Fibroblast of villous mesenchyme (primary cell): ENCODE results near the gene DNAJC5G. TPM values are rescaled to one million over a fixed set of nuclear protein-coding genes. Genes with fewer than 3 reads are reported as not detected.

Experiments
- DNase-seq: peaks from one replicate; pipeline ENCODE4 v3.0.0-alpha.2; 2010; ENCODE audit warnings: low read depth
- H3K4me3 ChIP-seq: 2 replicates; pipeline ENCODE4 v1.5.1; 2011; ENCODE audit warnings: low read depth, mild to moderate bottlenecking, low read length
- total RNA-seq: library from RNA; depleted of rRNA; stranded (reverse); fragments of >200 nt; gene quantifications from 2 replicates; pipeline ENCODE4 v1.2.3, GENCODE V29; 2012
- TF ChIP-seq, protein P1 (sequence below): IDR thresholded peaks from 2 replicates; pipeline ENCODE4 v1.5.1; 2012; ENCODE audit warnings: low read depth, mild to moderate bottlenecking, low read length; ENCODE audit not compliant: insufficient read depth

DNAJC5G gene
- total RNA-seq, 1 donor = not detected

DNA sequence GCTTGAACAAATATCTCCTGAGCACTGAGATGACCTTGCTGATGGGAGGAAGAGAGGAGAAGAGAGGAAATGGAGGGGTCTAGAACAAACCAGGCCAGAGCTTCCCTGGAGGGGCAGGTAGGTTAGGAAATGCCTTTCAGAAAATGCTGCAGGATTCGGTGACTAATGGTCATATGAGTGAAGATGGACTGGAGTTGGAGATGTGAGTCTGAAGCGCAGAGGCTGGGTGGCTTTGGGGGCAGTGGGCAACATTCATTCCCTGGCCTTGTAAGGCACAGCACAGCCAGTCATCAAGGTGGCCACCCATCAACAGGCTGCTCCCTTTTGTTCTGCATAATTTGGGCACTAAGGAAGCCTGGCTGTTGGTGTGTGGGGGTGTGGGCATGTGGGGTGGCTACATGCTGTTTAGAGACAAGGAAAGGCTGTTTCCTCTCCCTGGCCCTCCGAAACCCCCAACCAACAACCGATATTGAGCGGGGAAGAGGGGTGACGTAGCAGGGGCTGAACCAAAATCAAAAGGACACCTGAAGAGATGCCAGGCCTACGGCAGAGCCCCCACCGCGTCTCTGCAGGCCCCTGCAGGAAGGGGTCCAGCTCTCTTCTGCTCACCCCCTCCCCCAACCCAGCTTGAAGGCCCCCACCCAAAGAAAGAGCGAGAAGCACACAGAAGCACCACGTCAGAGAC is 13.8 kb upstream of the DNAJC5G start:
- DNase-seq = no peak
- TF ChIP-seq, protein P1, sequence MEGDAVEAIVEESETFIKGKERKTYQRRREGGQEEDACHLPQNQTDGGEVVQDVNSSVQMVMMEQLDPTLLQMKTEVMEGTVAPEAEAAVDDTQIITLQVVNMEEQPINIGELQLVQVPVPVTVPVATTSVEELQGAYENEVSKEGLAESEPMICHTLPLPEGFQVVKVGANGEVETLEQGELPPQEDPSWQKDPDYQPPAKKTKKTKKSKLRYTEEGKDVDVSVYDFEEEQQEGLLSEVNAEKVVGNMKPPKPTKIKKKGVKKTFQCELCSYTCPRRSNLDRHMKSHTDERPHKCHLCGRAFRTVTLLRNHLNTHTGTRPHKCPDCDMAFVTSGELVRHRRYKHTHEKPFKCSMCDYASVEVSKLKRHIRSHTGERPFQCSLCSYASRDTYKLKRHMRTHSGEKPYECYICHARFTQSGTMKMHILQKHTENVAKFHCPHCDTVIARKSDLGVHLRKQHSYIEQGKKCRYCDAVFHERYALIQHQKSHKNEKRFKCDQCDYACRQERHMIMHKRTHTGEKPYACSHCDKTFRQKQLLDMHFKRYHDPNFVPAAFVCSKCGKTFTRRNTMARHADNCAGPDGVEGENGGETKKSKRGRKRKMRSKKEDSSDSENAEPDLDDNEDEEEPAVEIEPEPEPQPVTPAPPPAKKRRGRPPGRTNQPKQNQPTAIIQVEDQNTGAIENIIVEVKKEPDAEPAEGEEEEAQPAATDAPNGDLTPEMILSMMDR = no peak
- H3K4me3 ChIP-seq = no peak overlapping the region

DNA sequence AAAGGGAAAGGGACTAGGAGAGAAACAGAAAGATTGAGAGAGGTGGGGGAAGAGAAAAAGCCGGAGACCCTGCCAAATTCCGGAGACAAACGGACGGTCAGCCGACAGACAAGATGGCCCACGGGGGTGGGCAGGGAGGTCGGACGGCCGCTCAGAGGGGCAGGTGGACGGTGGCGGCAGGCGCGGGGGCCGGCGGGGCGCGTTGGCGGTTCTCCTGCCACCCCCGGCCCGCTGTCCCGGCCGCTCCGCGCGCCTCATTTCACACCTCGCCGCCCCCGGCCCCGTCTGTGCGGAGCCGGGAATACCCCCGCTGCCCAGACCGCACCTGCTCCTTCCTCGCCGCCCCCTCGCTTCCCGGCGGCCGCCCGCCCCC is 13.3 kb upstream of the DNAJC5G start:
- DNase-seq = no peak
- TF ChIP-seq, protein P1 = no peak
- no peak overlapping the region for H3K4me3 ChIP-seq

DNA sequence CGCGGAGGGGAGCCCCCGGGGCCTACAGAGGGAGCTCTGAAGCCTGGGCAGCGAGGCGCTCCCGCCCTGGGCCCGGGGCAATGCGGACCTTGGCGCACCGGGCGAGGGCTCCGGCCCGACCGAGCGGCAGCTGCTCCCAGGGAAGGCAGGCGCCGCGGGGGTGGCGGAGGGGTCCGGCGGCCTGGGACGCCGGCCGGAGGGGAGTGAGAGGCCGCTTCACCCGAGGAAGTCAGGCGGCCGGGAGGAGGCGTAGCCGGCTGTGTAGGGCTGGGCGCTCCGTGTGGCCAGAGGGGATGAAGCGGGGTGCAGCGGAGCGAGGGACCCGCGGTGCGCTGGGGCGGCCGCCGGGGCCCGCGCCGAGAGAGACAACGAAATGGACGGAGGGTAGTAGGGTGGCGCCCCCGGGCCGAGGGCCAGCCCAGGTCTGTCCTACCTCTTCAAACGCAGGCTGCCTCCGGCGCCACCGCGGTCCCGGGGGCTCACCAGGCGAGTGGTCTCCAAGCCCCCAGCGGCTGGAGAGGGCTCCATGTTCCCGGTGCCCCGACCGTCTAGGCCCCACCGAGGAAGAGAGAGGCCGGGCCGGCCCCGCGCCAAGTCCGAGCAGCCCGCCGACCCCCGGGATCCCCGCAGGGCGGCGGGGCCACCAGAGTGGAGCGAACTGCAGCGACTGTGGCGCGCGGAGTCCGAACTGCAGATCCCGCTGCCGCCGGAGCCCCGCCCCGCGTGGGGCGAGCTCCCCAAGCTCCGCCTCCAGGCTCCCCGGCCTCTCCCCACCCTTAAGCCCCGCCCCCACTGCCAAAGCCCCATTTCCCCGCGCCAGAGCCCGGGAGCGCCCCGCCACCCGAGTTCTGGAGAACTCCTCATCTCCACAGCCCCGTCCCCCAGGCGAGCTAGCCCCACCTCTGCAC is 12.6 kb upstream of the DNAJC5G start, which contains the start of gene SLC30A3:
SLC30A3 (minus strand) TSS at position 669 of the 908 bp plus-strand sequence; CDS start at position 528, 141 bp downstream.
- peak within 1 kb of the TSS; percentile 54 for H3K4me3 ChIP-seq

DNA sequence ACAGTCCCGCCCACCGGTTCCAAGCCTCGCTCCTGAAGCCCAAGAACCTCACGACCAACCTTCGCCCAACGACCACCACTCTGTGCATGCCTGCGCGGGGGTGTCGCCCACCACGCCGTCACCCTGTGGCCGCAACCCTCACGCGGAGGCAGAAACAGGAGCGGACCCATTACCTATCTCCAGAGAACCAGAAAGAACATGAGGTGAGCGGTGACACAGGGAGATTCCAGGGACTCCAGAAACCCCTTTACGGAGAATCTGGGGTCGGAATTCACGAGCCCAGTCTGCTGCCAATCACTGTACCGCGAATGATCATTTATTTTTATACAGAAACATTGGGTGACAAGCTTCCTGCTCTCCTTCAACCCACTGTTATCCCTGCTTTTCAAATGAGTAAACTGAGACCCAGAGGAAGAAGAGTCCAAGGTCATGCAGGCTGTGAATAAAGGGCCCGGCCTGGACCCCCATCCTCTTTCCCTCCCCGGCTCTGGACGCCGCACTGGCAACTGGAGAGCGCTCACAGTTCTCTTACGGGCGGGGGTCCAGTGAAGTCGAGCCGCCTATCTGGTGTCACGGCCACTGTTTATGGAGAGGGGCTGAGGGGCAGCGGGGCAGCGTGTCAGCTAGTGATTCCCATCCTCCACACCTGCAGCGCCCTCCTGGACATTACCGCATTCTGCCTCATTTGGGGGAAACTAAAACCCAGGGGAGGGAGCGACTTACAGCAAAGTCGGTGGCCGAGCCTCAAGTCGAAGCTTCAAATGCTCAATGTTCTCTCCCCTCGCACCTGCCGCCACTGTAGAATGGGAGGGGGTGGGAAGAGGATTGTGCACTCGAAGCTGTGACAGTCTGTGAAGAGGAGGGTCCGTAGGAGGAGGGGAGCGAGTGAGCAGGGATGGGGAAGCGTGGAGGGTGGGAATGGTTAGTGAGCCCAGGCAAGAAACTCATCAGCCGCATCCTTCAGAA is 11.7 kb upstream of the DNAJC5G start:
- TF ChIP-seq, protein P1 = no peak
- H3K4me3 ChIP-seq = peak overlapping the region; percentile 54
- DNase-seq = no peak

More for the DNA sequence above, 12.6 kb upstream of the DNAJC5G start, which contains the start of gene SLC30A3:
- TF ChIP-seq, protein P1 = no peak
- peak; percentile 35 for DNase-seq

DNA sequence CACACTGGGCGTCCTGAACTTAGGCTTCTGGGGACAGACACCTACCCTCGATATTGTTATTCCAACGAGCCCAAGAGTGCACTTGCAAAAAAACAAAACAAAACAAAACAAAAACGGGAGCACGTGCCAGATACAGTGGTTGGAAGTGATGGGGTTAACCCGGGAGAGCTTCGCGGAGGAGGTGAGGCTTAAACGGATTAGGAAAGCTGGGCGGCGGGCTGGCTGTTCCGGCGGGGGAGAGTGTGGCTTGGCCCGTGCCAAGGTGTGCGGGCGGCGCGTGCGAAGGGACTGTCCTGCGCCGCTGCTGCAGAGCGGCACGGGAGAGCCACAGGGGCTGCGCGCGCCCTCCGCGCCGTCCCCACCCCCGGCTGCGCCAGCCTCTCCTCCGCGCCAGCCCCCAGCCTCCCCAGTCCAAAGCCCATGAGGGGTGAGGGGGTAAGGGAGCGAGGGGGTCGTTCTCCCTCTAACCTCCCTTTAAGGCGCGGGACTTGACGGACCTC is 10.9 kb upstream of the DNAJC5G start:
- TF ChIP-seq, protein P1 = no peak
- H3K4me3 ChIP-seq = peak overlapping the region; percentile 45
- DNase-seq = no peak
